GM19238 (cell line): Measurements from ENCODE around the gene CC2D1A.
"Not testable (repeated sequence)": the region's sequence is repeated elsewhere in the genome, so short reads cannot be mapped to it uniquely, and the experiment has no call there.

ENCODE experiments used
- DNase-seq: peaks from one replicate; pipeline ENCODE4 v3.0.0; 2011; ENCODE audit warnings: low spot score; ENCODE audit not compliant: insufficient read length

CC2D1A gene

DNA sequence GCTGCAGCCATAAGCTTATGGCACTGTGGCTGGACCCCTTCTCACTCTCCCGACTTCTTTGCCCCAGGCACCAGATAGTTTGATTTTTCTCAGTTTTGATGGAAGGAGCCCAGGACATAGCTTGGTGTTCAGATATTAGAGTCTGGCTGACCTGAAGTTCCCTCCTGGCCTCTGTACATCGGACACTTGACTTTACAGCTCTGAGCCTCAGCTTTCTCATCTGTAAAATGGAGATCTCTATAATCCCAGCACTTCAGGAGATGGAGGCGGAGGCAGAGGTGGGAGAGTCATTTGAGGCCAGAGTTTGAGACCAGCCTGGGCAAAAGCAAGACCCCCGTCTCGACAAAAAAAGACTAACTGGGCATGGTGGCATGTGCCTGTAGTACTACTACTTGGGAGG is 909 bp downstream of the CC2D1A start:
- no peak for DNase-seq

DNA sequence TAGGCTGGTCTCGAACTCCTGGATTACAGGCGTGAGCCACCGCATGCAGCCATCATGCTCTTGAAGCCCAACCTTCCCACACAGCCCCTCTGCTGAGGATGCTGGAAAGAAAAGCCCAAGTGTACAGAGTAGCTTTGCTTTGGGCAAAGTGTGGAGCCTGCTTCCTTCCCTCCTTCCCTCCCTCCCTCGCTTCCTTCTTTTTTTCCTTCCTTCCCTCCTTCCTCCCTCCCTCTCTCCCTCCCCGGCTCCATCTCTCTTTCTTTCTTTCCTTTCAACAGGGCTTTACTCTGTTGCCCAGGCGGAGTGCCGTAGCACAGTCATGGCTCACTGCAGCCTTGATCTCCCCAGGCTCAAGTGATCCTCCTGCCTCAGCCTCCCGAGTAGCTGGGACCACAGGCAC is 2.7 kb downstream of the CC2D1A start:
- no peak for DNase-seq

GRCh38 chr19:13909430-13909829 is 3.4 kb downstream of the CC2D1A start:
- DNase-seq = no peak

GRCh38 chr19:13913352-13913751 is 7.4 kb downstream of the CC2D1A start:
- no peak for DNase-seq

DNA sequence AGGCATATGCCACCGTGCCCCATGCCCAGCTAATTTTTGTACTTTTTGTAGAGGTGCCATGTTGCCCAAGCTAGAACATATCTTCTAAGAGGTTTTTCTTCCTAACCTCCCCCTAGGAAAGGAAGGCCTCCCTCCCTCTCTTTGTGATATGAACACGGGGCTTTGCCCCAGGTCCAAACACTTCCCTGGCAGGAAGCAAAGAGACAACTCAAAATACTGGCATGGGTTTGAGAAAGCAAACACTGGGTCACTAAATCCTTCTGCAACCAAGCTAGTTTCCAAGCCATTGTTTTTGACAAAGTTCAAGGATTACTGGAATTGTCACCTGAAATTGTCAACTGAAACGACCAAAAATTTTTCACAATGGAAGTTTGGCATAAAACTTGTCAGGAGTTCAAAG is 8.8 kb downstream of the CC2D1A start:
- DNase-seq = no peak

GRCh38 chr19:13917888-13918406 is 11.9 kb downstream of the CC2D1A start:
- no peak for DNase-seq

GRCh38 chr19:13918726-13919411 is 12.9 kb downstream of the CC2D1A start:
- no peak for DNase-seq

GRCh38 chr19:13920524-13920923 is 14.5 kb downstream of the CC2D1A start:
- no peak for DNase-seq

DNA sequence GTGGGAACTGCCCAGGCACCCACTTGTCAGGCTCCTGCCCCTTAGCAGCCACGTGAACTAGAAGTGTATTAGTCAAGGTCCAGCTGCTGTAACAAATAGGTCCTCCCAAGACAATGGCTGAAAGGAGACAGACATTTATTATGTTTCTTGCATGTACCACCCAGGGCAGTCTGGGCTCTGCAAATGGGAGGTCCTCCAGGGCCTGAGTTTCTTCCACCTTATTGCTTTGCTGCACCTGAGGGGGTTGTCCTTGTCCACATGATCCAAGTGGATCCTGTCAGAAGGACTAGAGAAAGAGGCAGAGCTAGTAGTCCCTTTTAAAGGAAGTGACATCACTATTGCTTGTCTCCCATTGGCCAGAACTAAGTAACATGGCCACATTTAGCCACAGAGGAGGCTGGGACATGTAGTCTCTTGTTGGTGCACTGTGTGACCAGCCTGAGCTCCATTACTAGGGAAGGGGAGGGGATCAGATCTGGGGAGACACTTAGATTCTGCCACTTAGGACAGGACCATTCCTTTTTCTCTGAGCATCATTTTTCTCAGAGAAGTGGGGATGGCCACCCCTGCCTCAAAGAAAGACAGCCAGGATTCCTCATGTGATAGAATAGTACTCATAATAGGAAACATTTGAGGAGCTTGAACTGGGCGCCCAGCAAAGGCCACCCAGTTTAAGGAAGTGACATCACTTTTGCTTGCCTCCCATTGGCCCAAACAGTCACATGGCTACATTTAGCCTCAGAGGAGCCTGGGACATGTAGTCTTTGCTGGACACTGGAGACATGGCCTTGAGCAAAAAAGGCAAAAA is 15.1 kb downstream of the CC2D1A start:
- peak; percentile 48 for DNase-seq

DNA sequence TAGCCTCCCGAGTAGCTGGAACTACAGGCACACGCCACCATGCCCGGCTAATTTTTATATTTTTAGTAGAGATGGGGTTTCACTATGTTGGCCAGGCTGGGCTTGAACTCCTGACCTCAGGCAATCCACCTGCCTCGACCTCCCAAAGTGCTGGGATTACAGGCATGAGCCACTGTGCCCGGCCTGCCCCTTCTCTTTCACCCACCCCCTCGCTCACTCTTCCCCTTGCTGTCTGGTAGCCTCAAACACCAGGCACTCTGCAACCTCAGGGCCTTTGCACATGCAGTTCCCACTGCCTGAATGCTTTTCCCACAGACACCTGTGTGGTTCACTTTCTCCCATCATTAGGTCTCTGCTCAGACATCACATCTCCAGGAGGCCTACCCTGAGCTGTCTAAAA is 16.1 kb downstream of the CC2D1A start:
- DNase-seq = not testable (repeated sequence)

- no peak for DNase-seq
These were observed 17.4 kb downstream of the CC2D1A start for GRCh38 chr19:13923194-13923987.

DNA sequence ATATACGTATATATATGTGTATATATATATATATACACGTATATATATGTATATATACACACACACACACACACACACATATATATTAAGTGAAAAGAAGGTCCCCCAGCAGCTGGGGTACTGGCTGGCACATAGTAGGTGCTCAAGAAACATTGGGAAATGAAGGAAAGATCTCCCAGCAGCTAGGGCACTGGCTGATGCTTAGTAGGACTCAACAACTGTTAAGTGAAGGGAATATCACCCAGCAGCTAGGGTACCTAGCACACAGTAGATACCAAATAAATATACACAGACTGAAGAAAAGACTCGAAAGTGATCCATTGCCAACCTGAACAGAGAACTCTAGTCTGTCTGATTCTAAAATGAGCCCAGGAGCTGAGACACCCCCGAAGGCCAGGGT is 20.0 kb downstream of the CC2D1A start:
- DNase-seq = no peak

DNA sequence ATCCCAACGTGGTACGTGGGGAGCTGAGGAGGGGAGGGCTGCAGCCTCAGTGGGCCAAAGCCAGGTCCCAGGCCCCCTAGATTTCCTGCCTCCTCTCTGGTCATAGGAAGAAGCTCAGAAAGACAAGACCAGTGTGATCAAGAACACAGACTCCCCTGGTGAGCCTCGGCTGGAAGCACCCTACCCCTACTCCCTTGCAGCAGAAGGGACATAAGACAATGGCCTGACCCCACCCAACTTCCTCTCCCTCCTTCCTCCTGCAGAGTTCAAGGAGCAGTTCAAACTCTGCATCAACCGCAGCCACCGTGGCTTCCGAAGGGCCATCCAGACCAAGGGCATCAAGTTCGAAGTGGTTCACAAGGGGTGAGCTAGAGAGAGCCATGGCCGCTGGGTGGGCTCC is 20.7 kb downstream of the CC2D1A start:
- no peak for DNase-seq

DNA sequence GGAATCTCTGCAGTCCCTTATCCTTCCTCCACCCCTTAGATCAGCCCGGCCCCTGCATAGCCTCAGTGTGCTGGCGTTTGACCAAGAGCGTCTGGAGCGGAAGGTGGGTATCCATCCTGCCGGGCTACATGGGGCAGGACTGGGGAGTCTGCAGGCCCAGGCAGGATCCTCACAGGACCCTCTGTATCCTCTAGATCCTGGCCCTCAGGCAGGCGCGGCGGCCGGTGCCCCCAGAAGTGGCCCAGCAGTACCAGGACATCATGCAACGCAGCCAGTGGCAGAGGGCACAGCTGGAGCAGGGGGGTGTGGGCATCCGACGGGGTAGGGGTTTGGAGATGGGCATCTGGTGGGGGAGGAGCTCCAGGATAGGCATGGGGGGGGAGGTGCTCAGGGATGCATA is 23.3 kb downstream of the CC2D1A start:
- DNase-seq = no peak

DNA sequence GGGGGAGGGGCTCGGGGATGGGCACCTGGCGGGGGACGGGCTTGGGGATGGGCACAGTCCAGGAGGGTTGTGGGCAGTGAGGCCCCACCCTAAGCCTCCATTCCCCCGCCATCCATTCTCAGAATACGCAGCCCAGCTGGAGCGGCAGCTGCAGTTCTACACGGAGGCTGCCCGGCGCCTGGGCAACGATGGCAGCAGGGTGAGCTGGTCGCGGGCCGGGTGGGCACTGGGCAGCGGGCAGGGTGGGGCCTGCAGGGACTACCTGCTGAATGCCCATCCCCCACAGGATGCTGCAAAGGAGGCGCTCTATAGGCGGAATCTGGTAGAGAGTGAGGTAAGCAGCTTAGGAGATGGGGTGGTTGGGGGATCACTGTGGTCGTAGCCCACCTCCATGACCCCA is 24.0 kb downstream of the CC2D1A start:
- DNase-seq = no peak

DNA sequence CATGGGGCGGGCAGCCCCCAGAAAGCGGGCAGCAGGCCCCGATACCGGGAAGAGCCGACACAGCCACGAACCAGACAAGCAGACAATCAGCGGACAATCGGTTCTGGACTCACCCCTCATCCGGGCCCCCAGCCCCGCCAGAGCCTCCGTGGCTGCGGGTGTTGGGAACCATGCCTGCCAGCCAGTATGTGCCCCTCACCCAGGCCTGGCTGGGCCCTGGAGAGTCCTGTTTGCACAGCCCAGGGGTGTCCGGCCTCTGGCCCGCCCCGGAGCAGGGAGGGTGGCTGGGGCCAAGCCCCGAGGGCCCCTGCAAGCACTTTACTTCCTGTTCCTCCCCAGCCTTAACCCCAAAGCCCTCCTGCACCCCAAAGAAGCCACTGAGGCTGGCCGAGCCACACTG is 24.4 kb downstream of the CC2D1A start:
- DNase-seq = no peak

GRCh38 chr19:13931391-13932148 is 25.6 kb downstream of the CC2D1A start:
- no peak for DNase-seq

DNA sequence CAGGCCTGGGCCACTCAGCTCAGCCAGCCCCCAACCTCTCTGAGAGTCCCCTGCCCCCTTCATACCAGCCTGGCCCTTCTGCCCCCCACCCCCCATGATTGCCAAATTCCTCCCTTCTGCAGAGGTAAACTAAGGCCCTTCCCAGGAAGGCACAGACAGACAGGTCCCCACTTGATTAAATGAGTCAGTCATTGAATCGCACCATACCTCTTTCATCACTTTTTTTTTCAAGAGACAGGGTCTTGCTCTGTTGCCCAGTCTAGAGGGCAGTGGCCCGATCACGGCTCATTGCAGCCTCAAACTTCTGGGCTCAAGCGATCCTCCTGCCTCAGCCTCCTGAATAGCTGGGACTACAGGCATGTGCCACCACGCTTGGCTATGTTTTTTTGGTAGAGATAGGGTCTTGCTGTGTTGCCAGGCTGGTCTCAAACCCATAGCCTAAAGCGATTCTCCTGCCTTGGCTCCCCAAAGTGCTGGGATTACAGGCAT is 26.2 kb downstream of the CC2D1A start:
- no peak for DNase-seq

DNA sequence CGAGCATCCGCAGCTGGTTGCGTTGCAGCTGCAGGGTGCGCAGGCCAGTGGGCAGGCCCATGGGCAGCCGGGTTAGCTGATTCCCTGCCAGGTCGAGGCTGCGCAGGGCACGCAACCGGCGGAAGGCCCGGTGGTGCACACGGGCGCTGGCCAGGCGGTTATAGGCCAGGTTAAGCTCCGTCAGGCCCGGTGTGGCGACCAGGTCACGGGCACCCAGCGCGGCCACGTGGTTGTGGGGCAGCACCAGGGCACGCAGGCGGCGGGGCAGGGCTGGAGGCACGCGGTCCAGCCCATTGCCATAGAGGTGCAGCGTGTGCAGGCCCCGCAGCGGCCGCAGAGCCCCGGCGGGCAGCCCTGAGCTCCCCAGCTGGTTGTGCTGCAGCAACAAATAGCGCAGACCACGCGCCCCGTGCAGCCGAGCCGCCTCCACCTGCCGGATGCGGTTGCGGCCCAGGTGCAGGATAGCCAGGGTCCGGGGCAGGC is 27.0 kb downstream of the CC2D1A start:
- DNase-seq = no peak

GRCh38 chr19:13934785-13935109 is 28.7 kb downstream of the CC2D1A start:
- DNase-seq = no peak
